Stimulated activated CD4-positive, alpha-beta T cell treated with anti-CD3 and anti-CD28 coated beads, Interleukin-2, amount 100 ng/mL, for 4 hours (primary cell): ENCODE data around the gene GABRD.

Experiments
- DNase-seq: peaks from one replicate; pipeline ENCODE4 v3.0.0-alpha.2; 2020; ENCODE audit warnings: low read depth

The GABRD gene

GRCh38 chr1:2018217-2019171 is 651 bp upstream of the GABRD start:
- DNase-seq: no peak

- no peak for DNase-seq
These were observed 595 bp downstream of the GABRD start for GRCh38 chr1:2019571-2020309.

- no peak for DNase-seq
These were observed 1.1 kb downstream of the GABRD start for GRCh38 chr1:2020310-2020655.

- no peak for DNase-seq
These were observed 2.4 kb downstream of the GABRD start for GRCh38 chr1:2021550-2021949.

GRCh38 chr1:2022063-2022770 is 3.1 kb downstream of the GABRD start:
- DNase-seq: no peak

- DNase-seq: no peak
These were observed 4.0 kb downstream of the GABRD start for GRCh38 chr1:2023187-2023586.

GRCh38 chr1:2024451-2024850 is 5.3 kb downstream of the GABRD start:
- no peak for DNase-seq

- DNase-seq: no peak
These were observed 5.7 kb downstream of the GABRD start for GRCh38 chr1:2024887-2025286.

- no peak for DNase-seq
These were observed 6.4 kb downstream of the GABRD start for GRCh38 chr1:2025491-2025981.

GRCh38 chr1:2027961-2028583 is 8.9 kb downstream of the GABRD start:
- DNase-seq: no peak

GRCh38 chr1:2028870-2029560 is 9.9 kb downstream of the GABRD start:
- no peak for DNase-seq

GRCh38 chr1:2029561-2029960 is 10.4 kb downstream of the GABRD start:
- no peak for DNase-seq

GRCh38 chr1:2030076-2030871 is 11.1 kb downstream of the GABRD start:
- DNase-seq: no peak

GRCh38 chr1:2031546-2032540 is 12.7 kb downstream of the GABRD start:
- no peak for DNase-seq

GRCh38 chr1:2032737-2033136 is 13.6 kb downstream of the GABRD start:
- DNase-seq: no peak

GRCh38 chr1:2033165-2033564 is 14.0 kb downstream of the GABRD start:
- no peak for DNase-seq

- DNase-seq: no peak
These were observed 17.1 kb downstream of the GABRD start for GRCh38 chr1:2036287-2036686.

GRCh38 chr1:2037314-2037979 is 18.3 kb downstream of the GABRD start:
- no peak for DNase-seq

- no peak for DNase-seq
These were observed 19.1 kb downstream of the GABRD start for GRCh38 chr1:2038229-2038628.
